Activated T-helper 1 cell treated with Interleukin-2 at 50 U/mL for 16 hours (primary cell): Measurements from ENCODE around the gene APOF.
"Not testable (repeated sequence)": the region's sequence is repeated elsewhere in the genome, so short reads cannot be mapped to it uniquely, and the experiment has no call there.

Experiments used
- DNase-seq: peaks from one replicate; pipeline ENCODE4 v3.0.0-alpha.2; 2020; ENCODE audit warnings: low read depth

APOF gene

GRCh38 chr12:56332512-56333196 lies 30.0 kb downstream of the APOF start:
- DNase-seq: no peak

- DNase-seq: no peak
These were observed 31.6 kb downstream of the APOF start for GRCh38 chr12:56330936-56331490.

- no peak for DNase-seq
These were observed 36.1 kb downstream of the APOF start for GRCh38 chr12:56326533-56326932.

- no peak for DNase-seq
These were observed 36.5 kb downstream of the APOF start for GRCh38 chr12:56326126-56326525.

- DNase-seq: no peak
These were observed 38.5 kb downstream of the APOF start for GRCh38 chr12:56324206-56324605.

- DNase-seq: not testable (repeated sequence)
These were observed 41.0 kb downstream of the APOF start for GRCh38 chr12:56321610-56322009.

- no peak for DNase-seq
These were observed 41.6 kb downstream of the APOF start for GRCh38 chr12:56321027-56321426.

GRCh38 chr12:56317675-56318074 lies 45.0 kb downstream of the APOF start:
- DNase-seq: no peak

GRCh38 chr12:56315622-56316473 lies 46.8 kb downstream of the APOF start, which contains the start of gene CNPY2:
CNPY2 (minus strand) TSS chr12:56315988; CDS start chr12:56315217, 771 bp downstream.
- DNase-seq: peak; percentile 82

- DNase-seq: no peak
These were observed 47.4 kb downstream of the APOF start for GRCh38 chr12:56315249-56315621.

GRCh38 chr12:56311003-56311402 lies 51.7 kb downstream of the APOF start:
- no peak for DNase-seq
